Stimulated activated CD4-positive, alpha-beta T cell treated with anti-CD3 and anti-CD28 coated beads, Interleukin-4, amount 100 ng/mL, for 48 hours (primary cell): ENCODE results near the gene KDM6B.
A peak's percentile ranks its signal among the peaks of the same experiment; 100 is the strongest.
"Not testable (repeated sequence)": the region's sequence is repeated elsewhere in the genome, so short reads cannot be mapped to it uniquely, and the experiment has no call there.

Experiments
- DNase-seq, 2 donors: peaks; one replicate each; pipeline ENCODE4 v3.0.0-alpha.2; 2020; ENCODE audit warnings: low read depth in 2 of 2

The KDM6B gene, protein sequence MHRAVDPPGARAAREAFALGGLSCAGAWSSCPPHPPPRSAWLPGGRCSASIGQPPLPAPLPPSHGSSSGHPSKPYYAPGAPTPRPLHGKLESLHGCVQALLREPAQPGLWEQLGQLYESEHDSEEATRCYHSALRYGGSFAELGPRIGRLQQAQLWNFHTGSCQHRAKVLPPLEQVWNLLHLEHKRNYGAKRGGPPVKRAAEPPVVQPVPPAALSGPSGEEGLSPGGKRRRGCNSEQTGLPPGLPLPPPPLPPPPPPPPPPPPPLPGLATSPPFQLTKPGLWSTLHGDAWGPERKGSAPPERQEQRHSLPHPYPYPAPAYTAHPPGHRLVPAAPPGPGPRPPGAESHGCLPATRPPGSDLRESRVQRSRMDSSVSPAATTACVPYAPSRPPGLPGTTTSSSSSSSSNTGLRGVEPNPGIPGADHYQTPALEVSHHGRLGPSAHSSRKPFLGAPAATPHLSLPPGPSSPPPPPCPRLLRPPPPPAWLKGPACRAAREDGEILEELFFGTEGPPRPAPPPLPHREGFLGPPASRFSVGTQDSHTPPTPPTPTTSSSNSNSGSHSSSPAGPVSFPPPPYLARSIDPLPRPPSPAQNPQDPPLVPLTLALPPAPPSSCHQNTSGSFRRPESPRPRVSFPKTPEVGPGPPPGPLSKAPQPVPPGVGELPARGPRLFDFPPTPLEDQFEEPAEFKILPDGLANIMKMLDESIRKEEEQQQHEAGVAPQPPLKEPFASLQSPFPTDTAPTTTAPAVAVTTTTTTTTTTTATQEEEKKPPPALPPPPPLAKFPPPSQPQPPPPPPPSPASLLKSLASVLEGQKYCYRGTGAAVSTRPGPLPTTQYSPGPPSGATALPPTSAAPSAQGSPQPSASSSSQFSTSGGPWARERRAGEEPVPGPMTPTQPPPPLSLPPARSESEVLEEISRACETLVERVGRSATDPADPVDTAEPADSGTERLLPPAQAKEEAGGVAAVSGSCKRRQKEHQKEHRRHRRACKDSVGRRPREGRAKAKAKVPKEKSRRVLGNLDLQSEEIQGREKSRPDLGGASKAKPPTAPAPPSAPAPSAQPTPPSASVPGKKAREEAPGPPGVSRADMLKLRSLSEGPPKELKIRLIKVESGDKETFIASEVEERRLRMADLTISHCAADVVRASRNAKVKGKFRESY (N-terminal part only)

DNA sequence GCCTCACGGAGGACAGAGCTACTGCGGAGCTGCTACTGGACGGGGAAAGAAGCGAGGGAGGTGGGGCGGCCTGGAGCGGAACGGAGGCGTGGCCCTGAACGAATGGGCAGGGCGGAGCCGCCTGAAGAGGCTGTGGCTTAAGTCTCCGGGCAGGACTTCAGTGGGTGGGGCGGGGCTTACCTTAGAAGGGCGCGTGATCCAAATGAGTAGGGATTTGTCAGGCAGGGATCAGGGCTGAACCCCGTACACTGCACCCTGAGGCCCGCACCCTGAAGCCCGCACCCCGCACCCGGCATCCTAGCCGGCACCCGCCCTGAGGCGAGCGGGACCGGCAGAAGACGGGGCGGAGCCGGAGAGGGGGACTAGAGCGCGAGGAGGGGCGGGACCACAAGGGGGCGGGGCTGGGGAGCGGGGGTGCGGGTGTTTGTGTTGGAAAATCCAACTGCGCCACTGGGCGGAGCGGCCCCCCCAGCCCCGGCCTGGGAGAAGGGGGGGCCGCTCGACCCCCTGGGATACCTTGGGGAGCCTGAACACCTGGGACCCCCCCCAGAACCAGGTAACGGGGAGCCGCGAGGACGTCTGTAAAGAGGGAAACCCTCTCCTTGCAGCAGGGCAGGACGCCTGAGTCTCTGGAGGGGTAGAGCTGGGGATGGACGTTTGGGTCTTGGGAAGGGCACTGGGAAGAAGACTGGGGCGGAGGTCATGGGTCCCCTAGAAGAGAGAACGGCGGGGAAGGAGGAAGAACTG lies at the start of gene KDM6B:
Gene KDM6B (plus strand): TSS at position 423 of the 747 bp plus-strand sequence. CDS start 11,338 bp downstream, outside the sequence.
- peak; percentile 76 to 83 for DNase-seq

DNA sequence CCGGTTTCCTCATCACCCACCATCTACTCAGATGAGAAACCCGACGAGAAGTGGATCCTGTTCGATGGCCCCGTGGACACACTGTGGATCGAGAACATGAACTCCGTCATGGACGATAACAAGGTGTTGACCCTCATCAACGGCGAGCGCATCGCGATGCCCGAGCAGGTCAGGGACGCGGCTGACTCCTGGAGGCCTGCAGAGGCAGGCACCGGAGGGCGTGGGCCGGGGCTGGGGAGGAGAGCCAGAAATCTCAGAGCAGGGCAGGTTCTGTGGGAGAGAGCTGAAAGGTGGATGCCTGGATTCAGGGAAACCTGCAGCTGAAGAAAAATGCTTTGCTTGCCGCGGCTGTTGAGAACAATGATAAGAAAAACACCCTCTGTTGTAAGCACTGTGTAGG lies 47.2 kb upstream of the KDM6B start:
- no peak for DNase-seq

DNA sequence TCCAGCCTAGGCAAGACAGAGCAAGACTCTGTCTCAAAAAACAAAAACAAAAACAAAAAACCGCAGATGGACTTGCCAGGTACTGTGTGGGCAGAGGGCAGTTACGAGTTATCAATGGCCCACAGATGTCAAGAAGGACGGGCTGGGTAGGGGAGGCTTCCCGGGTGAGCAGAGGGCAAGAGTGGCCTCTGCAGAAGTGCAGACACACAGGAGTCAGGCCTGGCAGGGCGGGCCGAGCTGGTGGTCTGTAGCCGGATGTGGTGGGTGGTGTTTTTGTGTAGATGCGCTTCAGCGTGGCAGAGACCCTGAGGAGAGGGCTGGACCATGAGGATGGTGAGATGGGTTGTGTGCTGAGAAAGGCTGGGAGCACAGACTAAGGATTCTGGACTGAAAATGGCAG lies 44.9 kb upstream of the KDM6B start:
- DNase-seq: no peak

DNA sequence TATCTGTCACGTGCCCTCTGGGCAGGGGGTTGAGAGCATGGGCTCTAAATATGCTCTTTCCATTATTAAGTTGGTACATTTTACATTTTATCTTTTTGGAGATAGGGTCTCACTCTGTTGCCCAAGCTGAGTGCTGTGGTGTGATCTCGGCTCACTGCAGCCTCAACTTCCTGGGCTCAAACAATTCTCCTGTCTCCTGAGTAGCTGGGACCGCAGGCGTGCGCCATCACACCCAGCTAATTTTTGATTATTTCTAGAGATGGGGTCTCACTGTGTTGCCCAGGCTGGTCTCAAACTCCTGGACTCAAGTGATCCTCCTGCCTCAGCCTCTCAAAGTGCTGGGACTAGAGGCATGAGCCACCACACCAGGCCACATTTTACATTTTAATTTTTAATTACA lies 43.9 kb upstream of the KDM6B start:
- DNase-seq: no peak

DNA sequence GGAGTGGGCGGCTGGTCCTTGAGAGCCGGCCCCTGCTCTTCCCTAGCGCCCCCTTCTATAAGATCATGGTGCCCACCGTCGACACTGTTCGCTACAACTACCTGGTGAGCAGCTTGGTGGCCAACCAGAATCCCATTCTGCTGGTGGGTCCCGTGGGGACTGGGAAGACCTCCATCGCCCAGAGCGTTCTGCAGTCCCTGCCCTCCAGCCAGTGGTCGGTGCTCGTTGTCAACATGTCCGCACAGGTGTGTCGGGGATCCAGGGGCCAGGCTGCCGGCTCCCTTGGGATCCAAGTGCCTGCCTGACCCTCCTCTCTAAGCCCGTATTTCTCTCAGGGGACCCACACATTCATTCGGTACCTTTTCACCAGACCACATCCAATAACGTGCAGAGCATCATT lies 41.4 kb upstream of the KDM6B start:
- DNase-seq: no peak

DNA sequence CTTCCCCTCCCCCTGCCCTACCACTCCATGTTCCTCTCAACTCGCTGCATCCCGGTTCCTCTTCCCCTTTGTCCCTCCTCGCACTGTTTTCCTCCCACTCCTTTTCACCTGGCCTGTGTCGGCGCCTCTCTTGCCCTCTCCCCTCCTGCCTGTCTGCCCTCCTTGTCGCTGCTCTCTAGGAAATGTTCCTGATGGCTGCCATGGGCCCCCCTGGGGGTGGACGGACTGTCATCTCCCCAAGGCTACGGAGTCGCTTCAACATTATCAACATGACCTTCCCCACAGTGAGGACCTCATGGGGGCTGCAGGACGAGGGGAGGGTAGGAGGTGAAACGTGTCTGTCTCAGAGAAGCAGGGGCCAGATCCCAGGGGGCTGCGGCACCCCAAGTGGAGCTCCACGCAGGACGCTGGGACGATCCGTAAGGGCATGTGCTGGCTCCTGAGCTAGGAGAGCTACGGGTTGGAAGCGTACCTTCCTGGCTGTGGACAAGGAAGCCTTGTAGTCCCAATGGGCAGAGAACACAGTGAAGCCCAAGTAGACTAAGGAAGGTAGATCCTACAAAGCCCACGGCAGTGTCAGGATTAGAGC lies 39.8 kb upstream of the KDM6B start:
- no peak for DNase-seq

DNA sequence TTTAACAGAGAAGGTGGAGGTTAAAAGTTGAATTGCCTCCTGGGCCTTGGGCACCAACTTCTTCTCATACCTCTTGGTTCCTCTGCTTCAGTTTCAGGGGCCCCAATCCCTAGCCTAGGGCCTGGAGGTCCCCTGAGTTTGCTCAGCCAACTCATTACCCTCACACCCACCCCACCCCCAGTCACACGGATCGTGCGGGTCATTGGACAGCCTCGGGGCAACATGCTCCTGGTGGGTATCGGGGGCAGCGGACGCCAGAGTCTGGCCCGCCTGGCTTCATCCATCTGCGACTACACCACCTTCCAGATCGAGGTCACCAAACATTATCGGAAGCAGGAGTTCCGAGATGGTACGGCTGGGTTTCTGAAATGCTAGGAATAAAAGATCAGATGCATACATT lies 36.0 kb upstream of the KDM6B start:
- no peak for DNase-seq

DNA sequence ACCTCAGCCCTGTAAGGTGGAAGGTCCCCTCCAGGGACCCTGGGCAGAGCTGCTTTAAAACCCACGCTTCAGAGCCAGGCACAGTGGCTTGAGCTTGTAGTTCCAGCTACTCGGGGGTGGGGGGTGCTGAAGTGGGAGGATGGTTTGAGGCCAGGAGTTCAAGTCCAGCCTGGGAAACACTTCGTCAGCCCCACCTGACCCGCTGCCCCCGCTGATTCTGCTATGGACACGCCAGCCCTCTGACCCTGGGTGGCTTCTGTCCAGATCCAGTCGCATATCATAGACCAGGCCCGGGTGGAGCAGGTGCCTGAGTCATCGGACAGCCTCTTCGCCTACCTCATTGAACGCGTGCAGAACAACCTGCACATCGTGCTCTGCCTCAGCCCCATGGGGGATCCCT lies 35.2 kb upstream of the KDM6B start:
- no peak for DNase-seq

DNA sequence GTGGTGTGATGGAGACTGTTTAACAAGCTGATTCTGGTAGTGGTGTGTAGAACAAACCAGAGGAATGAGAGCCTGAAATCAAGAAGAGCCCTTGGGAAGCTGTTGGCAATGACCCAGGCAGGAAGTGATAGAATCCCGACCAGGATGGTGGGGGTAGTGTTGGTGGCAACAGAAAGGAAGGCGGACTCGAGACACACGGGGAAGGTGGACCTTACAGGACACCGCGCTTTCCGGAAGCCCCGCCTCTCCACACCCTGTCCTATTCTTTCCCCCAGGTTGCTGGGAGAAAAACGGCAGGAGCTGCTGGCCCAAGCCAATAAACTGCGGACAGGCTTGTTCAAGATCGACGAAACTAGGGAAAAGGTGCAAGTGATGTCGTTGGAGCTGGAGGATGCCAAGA lies 30.0 kb upstream of the KDM6B start:
- no peak for DNase-seq

DNA sequence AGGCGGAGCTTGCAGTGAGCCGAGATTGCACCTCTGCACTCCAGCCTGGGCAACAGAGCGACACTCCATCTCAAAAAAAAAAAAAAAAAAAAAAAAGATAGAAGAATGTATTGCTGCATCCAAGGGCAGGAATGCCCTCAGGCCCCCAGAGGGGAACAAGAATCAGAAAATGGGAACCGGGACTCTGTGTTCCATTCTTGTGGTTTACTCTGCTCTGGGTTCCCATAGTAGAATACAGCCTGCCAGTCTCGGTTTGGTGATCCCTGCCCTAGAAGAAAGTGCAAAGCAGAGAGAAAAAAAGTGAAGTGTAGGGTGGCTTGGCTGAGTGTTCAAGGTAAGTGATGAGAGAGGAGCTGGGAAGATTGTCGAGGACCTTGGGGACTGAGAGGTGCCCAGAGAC lies 27.4 kb upstream of the KDM6B start:
- DNase-seq: no peak

DNA sequence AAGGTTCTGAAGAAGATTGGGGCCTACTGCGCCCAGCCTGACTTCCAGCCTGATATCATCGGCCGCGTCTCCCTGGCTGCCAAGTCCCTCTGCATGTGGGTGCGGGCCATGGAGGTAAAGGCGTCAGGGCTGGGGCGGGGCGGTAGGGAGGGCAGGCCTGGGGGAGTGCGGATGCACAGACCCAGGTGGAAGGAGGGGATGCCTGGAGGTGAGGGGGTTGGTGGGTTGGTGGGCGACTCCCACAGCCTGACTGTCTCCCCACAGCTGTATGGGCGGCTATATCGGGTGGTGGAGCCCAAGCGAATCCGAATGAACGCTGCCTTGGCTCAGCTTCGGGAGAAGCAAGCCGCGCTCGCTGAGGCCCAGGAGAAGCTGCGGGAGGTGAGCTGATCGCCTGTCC lies 26.8 kb upstream of the KDM6B start:
- no peak for DNase-seq

DNA sequence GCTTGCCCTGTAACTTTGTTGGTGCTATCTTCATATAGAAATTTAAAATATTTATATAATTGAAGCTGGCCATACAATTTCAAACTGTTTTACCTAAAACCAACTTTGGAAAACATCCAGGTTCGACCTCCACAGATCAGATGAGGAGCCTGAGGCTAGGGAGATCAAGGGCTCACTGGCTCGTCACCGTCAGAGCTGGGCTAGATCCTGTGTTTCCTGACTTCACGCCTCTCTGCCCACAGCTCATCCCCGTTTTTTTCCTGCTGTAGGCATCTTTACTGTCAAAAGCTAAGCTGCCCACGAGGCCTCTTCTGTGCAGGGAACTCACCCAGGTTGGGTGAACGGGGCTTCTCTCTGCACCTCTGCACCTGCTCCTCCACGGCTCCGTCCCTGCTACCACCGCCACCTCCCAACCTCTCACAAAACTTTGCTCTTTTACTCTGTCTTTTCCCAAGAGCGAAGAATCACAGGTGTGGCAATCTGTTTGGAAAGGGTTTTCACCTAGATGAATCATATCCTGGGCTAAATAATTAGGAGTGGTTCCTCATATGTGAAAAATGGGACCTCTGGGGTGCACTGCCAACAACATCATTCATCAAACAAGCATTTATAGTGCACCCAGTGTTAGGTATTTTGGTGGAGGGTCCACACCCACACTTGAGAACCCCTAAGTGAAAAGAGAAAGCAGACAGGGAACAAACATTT lies 24.8 kb upstream of the KDM6B start:
- no peak for DNase-seq

DNA sequence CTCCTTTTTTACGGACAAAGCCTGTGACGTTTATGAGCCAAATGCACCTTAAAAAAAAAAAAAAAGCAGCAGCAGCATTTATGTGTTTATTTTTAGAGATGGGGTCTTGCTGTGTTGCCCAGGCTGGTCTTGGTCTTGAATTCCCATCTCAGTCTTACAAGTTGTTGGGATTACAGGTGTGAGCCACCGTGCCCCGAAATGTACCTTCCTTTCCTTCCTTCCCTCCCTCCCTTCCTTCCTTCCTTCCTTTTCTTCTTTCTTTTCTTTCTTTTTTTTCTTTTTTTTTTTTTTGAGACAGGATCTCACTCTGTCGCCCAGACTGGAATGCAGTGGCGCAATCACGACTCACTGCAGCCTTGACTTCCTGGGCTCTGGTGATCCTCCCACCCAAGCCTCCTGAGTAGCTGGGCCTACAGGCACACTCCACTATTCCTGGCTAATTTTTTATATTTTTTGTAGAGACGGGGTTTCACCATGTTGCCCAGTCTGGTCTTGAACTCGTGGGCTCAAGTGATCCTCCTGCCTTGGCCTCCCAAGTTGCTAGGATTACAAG lies 24.1 kb upstream of the KDM6B start:
- DNase-seq: not testable (repeated sequence)

DNA sequence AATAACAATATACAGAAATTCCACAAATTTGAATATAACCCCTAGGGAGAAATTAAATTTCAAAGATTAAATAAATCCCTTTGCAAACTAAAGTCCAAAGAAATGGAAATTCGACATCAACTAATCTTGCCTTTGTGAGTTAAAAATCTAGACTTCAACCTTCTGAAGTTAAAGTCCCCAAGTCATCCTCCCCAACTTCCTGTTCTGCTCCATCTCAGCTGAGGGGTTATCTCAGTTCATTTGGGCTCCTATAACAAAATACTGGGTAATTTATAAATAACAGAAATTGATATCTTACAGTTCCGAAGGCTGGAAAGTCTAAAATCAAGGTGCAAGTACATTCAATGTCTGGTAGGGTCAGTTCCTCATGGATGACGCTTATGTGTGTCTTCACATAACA lies 22.8 kb upstream of the KDM6B start:
- no peak for DNase-seq

DNA sequence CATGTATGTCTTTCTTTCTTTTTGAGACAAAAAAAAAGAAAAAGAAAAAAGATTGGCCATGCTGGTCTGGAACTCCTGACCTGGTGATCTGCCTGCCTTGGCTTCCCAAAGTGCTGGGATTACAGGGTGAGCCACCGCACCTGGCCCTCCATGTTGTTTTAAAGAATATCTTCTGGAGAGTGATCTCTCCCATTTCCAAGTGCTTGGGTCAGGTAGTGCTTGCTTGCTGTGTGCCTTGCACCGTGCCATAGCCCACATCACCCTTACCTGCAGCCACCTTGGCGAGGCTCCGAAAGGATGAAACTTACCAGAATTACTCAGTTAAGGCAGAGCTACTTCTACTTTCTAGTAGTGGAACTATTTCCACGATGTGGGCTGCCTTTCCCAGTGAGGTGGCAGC lies 19.0 kb upstream of the KDM6B start:
- DNase-seq: no peak

DNA sequence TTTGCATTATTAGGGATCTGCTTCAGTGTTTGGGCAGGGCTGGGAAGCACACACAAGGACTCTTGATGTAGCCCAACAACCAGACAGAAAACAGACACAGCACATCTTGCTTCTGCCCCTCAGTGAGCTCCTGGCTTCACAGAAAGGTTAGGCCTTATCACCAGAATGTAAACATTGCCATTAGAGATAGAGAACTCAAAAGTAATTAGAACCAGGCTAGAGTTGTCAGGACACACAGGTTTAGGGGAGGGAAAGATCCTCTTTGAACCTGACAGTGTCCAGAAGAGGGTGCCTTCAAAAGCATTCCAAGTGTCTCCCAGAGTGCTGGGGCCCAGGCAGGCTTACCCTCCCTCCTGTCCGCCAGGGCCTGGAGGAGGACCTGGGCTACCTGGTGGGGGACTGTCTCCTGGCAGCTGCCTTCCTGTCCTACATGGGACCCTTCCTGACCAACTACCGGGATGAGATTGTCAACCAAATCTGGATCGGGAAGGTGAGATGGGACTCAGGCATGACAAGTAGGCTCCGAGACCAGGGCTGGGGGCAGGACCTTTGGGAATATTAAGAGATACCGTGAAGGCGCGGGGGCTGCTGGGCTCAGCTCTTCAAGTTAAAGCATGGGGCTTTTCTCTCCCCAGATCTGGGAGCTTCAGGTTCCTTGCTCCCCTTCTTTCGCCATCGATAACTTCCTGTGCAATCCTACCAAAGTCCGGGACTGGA lies 16.9 kb upstream of the KDM6B start:
- no peak for DNase-seq

DNA sequence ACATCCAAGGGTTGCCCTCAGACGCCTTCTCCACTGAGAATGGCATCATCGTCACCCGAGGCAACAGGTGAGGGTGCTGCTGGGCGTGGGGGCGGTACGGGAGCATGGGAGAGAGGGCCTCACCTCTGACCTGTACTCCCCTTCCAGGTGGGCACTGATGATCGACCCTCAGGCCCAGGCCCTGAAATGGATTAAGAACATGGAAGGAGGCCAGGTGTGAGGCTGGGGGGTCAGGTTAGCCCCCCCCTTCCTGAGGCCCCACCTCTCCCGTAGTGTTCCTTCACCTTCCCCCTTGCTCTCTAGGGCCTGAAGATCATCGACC lies 16.4 kb upstream of the KDM6B start:
- DNase-seq: no peak

DNA sequence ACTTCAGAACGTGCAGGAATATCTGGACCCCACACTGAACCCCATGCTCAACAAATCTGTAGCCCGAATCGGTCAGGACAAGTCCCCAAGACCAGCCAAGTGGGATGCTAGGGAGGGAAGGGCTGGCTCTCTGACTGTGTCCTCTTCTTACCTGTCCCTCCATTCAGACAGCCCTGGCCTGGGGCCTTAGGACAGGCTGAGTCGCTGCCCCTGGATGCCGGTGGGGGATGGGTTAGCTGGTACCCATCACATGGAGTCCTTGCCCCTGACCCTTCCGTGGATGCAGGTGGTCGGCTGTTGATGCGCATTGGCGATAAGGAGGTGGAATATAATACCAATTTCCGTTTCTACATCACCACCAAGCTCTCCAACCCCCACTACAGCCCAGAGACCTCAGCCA lies 16.0 kb upstream of the KDM6B start:
- DNase-seq: no peak

DNA sequence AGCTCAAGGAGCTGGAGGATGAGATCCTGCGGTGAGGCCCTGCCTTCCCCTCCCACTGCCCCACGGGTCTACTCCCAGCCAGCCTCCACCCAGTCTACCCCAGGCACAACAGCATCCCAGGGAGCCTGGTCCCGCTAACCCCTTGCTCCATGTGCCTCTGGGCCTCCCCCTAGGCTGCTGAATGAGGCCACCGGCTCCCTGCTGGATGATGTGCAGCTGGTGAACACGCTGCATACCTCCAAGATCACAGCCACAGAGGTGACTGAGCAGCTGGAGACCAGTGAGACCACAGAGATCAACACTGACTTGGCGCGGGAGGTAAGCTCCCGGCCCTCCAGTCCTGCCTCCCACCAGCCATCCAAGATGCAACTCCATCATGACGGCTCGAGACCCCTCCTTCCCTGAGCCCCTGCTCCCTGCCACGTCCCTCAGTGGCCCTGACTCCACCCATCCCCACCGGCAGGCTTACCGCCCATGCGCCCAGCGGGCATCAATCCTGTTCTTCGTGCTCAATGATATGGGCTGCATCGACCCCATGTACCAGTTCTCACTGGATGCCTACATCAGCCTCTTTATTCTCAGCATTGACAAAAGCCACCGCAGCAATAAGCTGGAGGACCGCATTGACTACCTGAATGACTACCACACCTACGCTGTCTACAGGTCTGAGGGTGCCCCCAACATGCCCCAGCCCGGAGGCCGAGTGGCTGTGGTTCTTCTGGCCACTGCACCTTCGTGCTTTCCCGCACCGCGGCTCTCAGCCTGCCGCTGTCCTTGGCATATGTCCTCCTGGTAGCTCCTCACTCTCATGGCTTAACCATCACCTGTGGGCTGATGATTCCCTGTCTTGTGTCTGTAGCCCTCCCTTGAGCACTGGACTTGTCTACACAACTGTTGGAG lies 15.0 kb upstream of the KDM6B start:
- no peak for DNase-seq
